ENCODE measurements around the gene IGF1R.
"Not testable (repeated sequence)": the region's sequence is repeated elsewhere in the genome, so short reads cannot be mapped to it uniquely, and the experiment has no call there.

IGF1R gene

GRCh38 chr15:98647774-98648653, at the start of gene IGF1R:
TSS of gene IGF1R (plus strand) at chr15:98648539. CDS start at chr15:98649582, 1,043 bp downstream.
- peak; percentile 92 for DNase-seq (ENCODE audit: low spot score)

GRCh38 chr15:98599909-98600691, 48.2 kb upstream of the IGF1R start:
- no peak for DNase-seq (ENCODE audit: low spot score)

GRCh38 chr15:98604983-98605382, 43.4 kb upstream of the IGF1R start:
- DNase-seq (ENCODE audit: low spot score): no peak

GRCh38 chr15:98609144-98609852, 39.0 kb upstream of the IGF1R start:
- no peak for DNase-seq (ENCODE audit: low spot score)

GRCh38 chr15:98610991-98611390, 37.3 kb upstream of the IGF1R start:
- no peak for DNase-seq (ENCODE audit: low spot score)

GRCh38 chr15:98611808-98612207, 36.5 kb upstream of the IGF1R start:
- no peak for DNase-seq (ENCODE audit: low spot score)

GRCh38 chr15:98612490-98613110, 35.7 kb upstream of the IGF1R start:
- no peak for DNase-seq (ENCODE audit: low spot score)

GRCh38 chr15:98614681-98615080, 33.7 kb upstream of the IGF1R start:
- no peak for DNase-seq (ENCODE audit: low spot score)

GRCh38 chr15:98616397-98616796, 31.9 kb upstream of the IGF1R start:
- no peak for DNase-seq (ENCODE audit: low spot score)

GRCh38 chr15:98617328-98617980, 30.9 kb upstream of the IGF1R start:
- DNase-seq (ENCODE audit: low spot score): no peak

- DNase-seq (ENCODE audit: low spot score): not testable (repeated sequence)
Observed at GRCh38 chr15:98618576-98618975, 29.8 kb upstream of the IGF1R start.

GRCh38 chr15:98620020-98620419, 28.3 kb upstream of the IGF1R start:
- DNase-seq (ENCODE audit: low spot score): no peak

GRCh38 chr15:98621021-98621420, 27.3 kb upstream of the IGF1R start:
- DNase-seq (ENCODE audit: low spot score): no peak

- no peak for DNase-seq (ENCODE audit: low spot score)
Observed at GRCh38 chr15:98625614-98626013, 22.7 kb upstream of the IGF1R start.

- DNase-seq (ENCODE audit: low spot score): no peak
Observed at GRCh38 chr15:98626153-98626552, 22.2 kb upstream of the IGF1R start.

GRCh38 chr15:98628216-98628615, 20.1 kb upstream of the IGF1R start:
- DNase-seq (ENCODE audit: low spot score): no peak

- no peak for DNase-seq (ENCODE audit: low spot score)
Observed at GRCh38 chr15:98635848-98636247, 12.5 kb upstream of the IGF1R start.

- no peak for DNase-seq (ENCODE audit: low spot score)
Observed at GRCh38 chr15:98643115-98643514, 5.2 kb upstream of the IGF1R start.

GRCh38 chr15:98646546-98647025, 1.8 kb upstream of the IGF1R start:
- no peak for DNase-seq (ENCODE audit: low spot score)

- DNase-seq (ENCODE audit: low spot score): peak; percentile 92
Observed at GRCh38 chr15:98647026-98647773, 1.1 kb upstream of the IGF1R start.

All from D341Med (cell line).